SKM-1 (cell line): Measurements from ENCODE around the gene STX8.
"Not testable (repeated sequence)": the region's sequence is repeated elsewhere in the genome, so short reads cannot be mapped to it uniquely, and the experiment has no call there.

Source experiments
- DNase-seq: peaks from one replicate; lab custom pipeline; 2025; ENCODE audit not compliant: unreplicated experiment; lab: John Stamatoyannopoulos, UW

STX8 gene

DNA sequence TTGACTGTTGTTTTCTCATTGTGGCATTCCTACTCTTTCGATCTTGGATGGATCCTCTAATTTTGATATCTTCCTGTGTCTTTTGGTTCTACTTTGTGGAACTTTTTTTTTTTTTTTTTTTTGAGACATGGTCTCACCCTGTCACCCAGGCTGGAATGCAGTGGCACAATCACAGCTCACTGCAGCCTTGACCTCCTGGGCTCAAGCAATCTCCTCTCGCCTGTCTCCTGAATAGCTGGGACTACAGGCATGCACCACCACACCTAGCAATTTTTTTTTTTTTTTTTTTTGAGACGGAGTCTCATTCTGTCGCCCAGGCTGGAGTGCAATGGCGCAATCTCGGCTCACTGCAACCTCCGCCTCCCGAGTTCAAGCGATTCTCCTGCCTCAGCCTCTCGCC, 220.4 kb downstream of the STX8 start:
- not testable (repeated sequence) for DNase-seq

DNA sequence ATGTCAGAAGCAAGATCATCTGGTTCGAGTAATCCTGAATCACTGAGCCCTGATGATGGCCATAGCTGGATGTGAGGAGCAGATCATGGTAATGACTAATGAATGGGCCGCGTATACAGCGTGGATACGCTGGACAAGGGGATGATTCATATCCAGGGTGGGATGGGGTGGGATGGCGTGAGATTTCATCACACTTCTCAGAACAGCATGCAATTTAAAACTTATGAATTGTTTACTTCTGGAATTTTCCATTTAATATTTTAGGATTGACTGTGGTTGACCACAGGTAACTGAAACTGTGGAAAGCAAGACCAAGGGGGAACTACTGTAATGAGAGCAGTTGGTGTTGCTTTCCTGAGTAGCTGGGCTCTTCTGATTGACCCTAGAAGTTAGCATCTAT, 225.5 kb downstream of the STX8 start:
- DNase-seq = no peak

DNA sequence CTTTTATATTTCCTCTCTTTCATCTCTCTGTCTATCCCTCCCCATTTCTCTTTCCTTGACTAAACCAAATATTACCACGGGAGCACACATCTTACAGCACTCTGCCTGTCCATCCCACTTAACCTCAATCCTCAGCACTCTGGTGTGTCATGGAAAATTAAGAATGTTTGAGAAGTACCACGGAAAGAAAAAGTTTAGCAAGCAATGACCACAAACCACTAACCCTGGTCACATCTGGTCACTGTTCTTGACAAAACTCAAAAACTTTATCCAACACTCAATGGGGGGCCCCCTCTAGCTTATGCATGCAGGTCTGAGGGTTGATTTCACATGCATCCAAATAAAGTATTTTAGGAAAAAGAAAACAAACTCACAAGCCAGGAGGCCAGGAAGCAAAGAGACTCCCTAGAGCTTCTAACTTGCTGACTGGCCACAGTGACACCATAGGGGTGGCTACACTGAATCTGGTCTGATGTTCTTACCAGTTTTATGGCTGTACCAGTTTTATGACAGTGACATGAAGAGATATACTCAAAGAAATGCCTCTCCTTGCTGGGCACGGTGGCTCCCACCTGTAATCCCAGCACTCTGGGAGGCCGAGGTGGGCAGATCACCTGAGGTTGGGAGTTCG, 229.2 kb downstream of the STX8 start:
- no peak for DNase-seq

DNA sequence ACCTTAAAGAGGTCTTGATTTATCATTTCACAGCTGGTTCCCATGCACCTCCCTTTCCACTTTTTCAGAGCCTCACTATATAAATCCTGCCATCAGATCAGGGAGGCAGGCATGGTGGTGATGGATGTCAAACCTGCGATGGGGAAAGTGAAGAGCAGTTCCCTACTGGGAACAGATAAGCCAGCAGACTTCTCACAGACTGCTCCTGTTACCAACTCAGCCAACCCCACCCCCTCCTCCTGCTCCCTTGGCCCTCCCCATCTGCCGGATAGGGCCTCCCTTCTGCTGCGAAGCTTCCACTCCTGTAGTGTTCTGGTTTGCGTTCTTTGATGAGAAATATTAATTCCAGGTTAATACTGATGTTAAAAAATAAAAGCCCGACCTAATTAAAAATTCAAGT, 232.1 kb downstream of the STX8 start:
- no peak for DNase-seq

DNA sequence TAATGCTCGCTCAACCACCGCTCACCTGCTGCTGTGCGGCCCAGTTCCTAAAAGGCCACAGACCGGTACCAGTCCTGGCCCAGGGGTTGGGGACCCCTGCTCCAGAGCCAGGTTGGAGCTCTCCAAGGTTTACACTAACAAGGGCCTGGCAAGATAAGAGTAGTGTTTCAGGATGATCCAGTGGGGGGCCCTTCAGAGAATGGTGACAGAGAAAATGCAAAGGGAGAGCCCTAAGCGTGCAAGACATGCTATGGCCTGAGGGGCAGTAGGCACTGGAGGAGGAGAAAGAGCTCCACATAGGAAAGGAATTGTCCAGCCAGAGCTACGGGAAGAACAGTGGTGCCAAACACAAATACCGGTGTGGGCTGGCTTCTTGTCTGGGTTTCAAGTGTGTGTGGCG, 233.4 kb downstream of the STX8 start:
- DNase-seq = no peak

DNA sequence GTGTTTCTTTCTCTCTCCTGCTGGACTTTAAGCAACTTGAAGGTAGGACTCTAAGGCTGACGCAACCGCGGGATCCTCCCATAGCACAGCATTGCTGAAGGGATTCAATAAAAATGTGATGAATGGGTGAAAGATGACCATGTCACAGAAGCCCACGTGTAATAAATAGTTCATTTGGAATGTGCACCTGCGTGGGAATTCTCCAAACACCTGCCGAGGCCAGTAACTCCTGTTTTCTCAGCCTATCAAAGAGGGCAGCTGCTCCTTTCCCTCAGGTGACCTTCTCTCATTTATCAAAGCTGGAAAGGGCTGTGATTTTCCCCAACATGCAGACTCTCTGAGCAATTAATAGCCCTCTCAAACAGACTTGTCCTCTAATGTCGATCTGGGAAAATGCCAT, 235.7 kb downstream of the STX8 start:
- no peak for DNase-seq

DNA sequence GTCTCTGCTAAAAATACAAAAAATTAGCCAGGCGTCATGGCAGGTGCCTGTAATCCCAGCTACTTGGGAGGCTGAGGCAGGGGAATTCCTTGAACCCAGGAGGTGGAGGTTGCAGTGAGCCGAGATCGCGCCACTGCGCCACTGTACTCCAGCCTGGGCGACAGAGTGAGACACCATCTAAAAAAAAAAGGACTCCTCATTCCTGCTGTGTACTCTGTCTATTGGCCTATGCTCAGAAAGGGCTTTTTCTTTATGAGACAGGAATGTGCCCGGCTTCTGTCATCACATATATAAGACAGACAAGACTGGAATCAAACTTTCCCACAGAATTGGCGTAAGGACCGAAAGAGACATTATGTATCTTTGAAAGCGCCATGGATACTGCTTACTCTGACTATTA, 236.1 kb downstream of the STX8 start:
- not testable (repeated sequence) for DNase-seq

DNA sequence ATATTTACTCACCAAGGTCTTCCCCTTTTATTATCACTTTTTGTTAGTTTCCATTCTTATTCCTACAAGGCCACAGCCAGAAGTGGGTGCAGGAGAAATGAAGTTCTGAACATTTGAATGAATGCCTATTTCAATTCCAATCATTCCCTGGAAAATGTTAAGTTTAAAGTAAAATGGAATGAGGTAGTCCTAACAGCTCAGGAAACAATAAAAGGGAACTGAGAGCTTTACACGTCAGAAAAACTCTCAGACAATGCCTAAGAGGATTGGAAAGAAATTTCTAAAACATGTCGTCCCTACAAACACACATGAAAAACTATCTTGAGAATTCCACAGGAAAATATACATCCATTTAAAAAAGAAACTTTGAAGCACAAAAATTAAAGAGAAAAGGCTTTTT, 238.8 kb downstream of the STX8 start:
- no peak for DNase-seq

DNA sequence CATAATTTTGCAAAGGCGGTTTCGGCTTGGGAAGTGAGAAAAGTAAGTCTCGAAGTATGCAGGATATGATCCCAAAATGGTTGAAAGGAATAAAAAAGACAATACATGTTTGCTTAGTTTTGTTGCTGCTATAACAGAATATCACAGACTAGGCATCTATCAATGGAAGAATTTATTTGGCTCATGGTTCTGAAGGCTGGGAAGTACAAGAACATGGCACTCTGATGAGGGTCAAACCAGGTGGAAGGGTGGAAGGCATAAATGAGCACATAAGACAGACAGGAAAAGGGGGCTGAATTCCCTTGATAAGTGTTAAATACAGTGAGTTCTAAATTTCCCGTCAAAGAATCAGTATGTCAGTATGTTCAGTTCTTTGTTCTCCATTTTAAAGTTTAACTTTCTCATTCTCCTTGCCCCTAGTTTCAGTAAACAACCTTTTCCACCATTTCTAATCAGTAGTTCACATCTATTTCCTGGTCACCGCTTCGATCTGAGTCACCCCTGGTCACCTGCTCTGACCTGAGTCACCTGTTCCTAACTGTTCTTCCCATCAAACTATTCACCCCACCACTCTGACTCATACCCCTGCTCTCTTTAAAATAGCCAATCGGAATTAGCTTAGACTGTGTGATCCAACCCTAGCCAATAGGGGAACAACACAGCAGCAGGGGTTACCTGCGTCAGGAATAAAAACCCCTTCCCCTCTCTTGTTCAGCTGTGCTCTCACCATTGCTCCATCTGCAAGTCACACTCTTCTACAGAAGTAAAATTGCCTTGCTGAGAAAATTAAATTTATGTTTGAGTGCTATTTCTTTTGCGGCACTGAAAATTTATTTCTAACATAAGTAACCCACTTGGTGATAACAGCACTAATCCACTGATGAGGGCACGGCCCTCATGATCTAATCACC, 240.8 kb downstream of the STX8 start:
- DNase-seq = no peak

DNA sequence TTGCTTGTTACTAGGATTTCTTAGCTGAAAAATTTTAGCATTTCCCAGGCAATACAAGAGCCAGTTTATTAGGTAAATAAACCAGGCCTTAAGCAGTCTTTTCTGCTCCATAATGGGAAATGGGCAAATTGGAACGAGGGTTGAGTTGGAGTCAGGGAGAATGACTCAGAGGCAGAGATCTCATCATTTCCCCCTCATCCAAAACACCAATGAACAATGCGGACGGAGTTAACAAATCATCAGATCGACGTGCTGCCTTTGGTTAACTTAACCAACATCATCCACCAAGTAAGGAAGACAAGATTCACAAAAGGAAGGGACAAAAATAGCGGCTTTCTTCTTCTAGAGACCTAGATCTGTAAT, 243.5 kb downstream of the STX8 start:
- DNase-seq = no peak

DNA sequence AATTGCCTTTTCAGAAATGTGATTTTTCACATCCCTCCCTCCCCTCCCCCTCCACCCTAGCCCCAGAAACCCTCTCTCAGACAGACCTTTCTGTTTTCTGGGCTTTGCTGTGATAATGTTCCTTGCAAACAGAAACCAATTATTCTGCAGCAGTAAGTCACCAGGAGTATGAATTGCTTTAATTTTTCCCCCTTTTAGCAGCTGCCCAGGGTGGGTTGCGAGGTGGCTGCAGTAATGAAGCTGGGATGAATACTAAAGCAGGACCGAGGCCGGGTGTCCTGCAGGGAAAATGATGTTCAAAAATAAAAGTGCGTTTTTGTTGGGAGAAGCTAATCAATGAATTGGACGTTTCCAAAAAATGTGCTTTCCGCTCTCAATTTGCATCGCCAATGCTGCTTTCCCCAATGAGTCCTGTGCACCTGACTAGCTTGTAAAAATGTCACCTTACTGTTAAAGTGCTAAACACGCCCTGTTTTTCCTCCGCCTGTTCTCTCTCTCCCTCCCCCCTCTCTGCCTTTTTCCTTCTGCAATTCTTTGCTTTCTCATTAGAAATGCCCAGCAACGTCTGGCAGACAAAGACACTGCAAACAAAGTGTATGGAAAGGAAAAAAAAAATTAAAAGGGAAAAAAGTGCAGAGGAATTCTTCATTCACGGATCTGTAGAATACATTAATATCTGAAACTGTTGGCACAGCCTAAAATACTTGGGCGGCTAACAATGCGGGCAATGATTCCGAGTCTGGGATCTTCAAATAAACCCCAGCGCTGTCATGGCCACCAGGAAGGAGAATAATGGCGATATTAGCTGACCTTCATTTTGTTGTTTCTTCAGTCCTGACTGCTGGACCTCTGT, 244.1 kb downstream of the STX8 start:
- DNase-seq = no peak

DNA sequence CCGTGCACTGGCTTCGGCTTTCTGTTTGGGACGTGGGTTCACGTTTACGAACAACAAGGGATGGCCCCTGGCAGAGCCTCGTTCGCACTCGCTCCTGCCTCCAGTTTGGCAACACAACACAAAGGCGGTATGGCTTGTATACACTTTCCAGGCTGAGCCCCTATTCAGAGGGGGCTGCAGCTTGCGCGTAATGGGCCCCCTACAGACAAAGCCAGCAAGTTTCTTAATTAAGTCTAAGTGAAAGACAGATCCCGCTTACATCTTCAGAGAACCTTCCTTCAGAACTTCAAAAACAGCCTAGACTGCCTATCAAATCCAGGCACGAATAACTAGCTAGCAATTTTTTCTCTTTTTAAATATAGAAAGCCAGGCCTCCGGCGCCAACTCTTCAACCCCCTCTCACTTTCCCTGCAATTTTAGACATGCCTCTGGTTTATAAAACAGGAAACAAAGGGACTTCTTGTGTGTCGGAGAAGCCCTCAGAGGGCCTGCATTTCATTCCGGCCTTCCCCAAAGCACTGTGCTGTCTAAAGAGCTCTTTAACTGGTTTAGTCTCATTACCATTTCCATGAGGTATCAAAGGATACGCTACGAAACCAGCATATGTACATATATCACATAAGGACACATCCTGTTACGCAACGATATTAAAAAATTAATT, 244.9 kb downstream of the STX8 start:
- no peak for DNase-seq

DNA sequence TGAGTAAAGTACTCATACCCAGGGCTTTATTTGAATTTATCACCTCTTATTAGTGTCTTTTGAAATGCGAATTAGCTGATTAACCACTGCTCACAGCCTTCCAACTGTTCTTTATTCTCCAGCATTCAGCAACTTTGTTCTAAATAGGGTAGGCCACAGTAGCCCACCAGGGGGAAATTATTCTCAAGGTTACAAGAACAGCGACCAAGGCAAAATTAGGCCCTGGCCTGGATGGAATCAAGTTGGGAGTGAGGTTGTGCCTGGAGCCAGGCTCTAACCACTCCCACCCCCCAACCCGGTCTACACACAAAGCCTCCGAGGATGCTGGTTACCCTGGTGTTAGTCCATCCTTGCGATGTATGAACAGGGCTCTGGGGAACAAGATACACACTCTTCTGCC, 245.5 kb downstream of the STX8 start:
- DNase-seq = no peak

DNA sequence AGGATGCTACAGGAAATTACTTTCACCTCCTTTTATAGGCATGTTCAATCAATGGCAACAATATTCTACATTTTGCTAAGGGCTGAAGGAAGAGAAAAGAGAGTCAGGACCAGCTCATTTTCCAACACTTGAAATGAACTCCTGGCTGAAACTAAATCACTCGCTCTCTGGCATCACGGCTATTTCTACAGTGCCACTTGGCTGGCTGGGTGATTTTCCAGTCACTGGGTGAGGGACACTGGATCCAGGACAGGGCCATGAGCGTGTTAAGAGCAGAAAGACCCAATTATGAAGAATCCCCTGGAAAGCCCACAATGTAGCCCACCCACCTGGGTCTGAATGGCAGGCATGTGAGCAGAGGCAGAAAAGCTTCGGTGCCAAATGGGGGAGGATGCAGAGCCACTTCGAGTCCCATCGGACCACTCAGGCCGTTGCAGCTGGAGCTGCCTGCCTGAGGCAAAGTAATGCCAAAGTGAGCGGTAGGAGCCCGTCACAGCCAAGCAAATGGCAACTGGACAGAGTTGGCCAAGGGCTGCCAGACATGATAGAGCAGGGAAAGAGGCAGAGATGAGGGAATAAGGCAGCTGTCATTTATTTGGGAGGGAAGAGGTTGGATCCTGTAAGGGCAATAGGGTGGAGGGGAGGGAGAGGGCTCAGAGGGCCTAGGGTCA, 246.2 kb downstream of the STX8 start:
- no peak for DNase-seq

DNA sequence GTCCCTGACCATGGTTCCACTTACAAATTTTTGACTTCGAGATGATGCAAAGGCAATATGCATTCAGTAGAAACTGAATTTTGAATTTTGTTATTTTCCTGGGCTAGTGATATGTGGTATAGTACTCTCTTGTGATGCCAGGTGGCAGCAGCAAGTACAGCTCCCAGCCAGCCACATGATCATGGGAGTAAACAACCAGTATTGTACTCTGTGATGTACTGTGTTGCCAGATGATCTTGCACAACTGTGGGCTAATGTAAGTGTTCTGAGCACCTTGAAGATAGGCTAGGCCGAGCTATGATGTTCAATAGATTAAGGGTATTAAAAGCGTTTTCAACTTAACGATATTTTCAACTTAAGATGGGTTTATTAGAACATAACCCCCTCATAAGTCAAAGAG, 250.8 kb downstream of the STX8 start:
- no peak for DNase-seq

DNA sequence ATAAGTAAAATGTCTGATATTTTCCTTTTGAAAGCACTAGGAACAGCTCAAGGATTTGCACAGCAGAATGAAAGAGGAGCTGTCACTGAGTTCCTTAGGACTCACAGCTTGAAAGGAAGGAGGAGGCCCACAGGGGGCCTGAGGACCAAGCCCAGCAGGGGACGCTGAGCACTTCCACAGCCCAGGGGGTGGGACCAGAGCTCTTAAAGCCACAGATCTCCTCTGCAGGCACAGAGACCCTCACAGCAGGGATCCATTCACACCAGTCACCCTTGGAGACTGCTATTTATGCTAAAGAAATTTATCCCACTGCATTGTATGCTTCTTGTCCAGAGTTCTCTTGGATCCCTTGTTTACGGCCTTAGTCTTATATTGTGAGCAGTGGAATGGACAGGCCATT, 253.3 kb downstream of the STX8 start:
- DNase-seq = no peak

DNA sequence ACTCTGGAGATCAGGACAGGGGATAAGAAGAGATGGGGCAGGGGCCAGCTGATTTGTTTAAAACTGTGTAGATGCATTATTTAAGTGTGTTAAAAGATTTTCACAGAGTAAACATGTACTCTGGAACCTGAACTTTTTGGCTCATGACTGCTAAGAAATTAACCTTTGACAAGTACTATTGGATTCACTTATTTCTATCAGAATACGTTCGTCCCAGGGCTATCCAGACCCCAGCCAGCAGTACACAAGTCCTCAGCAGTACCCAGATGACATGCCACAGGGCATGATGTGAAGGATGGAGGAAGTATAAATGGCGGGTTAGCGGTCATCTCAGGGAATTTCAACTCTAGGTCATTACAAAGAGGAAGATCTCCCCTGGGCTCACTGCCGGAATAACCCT, 253.7 kb downstream of the STX8 start:
- DNase-seq = no peak

DNA sequence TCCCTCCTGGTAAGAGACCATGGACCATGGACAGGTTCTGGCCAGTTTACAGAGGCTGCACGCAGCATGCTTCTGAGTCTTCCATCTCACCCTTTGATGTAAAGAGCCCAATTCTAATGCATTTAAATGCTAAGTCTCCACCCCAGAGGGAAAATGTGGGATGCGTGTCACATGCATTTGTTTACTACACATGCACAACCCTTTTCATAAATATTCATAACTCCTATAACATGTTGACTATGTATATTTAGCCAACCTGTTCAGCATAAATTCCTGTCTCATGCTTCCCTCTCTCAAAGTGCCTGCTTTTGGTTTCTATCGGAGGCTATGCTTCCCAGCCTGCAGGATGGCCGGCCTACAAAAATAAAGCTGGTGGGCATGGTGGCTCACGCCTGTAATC, 260.3 kb downstream of the STX8 start:
- DNase-seq = no peak

DNA sequence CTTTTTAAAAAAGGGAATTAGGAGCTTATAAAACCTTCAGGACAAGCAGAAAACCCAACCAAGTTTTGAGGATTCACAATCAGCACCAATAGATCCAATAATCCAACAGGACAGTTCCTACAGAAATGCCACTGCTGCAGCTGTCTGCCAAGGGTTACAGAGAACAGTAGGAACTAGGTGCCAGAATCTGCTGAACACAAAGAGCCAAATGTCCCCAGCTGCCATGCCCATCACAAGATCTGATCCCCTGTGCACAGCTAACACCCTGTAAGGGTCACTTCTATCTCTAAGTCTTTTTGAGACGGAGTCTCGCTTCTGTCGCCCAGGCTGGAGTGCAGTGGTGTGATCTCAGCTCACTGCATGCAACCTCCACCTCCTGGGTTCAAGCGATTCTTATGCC, 262.3 kb downstream of the STX8 start:
- DNase-seq = no peak

DNA sequence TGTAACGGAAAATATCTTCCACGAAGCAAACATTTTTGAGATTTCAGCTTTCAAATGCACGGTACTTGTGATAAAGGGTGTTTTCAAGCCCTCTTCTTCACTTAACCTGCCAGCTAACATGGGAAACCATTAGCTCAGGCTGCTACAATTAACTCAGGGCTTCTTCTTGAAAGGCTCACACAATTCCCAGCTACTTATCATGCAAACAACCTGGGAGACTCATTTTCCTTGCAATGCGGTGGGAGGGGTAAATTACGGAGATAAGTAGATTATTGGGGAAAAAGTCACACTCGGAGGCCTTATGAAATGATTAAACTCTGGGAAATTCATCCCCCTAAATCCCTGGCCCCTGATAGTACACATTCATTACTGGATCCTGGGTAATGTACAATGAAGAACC, 266.4 kb downstream of the STX8 start:
- DNase-seq = no peak

DNA sequence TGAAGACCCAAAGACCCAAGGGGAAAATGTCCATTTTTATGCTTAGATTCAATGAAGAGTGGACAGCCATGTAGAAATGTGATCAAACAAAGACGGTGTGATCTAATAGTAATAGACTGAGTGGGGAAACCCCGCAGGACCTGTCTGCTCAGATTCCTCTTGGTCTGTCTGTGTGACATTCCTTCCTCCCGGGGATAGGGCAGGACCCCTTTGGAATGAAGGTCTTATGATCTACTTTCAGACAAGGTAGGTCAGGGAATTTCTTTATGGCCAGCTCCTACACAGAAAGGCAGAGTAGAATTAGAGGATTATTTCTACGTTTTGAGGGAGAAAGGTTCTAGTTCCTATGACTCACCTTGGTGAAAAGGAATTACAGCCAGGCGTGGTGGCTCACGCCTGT, 267.6 kb downstream of the STX8 start:
- no peak for DNase-seq
